CD4-positive, alpha-beta T cell treated with Interleukin-17A for 4 hours (primary cell): ENCODE results near the gene MFSD12.

Experiments used
- DNase-seq: peaks from one replicate; pipeline ENCODE4 v3.0.0-alpha.2; 2020; ENCODE audit warnings: mixed read lengths

The MFSD12 gene

DNA sequence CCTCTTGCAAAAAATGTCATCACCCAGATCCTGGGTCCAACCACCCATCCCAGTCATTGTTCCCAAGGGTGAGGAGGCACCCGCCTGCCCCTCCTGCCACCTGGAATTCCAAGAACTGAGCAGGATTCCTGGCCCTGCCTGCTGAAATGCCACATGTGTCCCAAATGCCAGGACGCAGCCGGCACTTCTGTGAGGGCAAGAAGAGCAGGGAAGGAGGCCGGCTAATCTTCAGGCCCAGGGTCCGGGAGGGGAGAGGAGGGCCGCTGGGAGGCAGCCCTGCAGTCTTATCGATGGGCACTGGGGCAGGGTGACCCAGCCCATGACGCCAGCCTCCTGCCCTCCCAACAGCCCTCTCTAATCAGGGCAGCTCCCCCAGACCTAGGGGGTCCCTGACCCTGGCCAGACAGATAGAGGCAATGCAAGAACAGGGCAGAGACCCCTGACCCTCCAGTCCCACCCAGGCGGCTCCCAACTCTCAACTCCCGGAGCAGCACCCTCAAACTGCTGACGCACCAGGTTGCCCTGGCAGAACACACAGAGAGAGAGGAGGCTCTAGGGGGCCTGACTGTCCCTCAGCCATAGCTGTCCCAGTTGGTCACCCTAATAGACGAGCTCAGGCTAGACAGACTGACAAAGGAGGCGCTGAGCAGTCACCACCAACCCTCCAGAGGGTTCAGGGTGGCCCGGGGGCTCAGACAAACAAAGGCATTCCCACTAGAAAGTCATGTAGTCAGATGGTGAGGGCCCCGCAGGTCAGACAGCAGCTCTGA, 1.5 kb downstream of the MFSD12 start:
- peak; percentile 25 for DNase-seq

DNA sequence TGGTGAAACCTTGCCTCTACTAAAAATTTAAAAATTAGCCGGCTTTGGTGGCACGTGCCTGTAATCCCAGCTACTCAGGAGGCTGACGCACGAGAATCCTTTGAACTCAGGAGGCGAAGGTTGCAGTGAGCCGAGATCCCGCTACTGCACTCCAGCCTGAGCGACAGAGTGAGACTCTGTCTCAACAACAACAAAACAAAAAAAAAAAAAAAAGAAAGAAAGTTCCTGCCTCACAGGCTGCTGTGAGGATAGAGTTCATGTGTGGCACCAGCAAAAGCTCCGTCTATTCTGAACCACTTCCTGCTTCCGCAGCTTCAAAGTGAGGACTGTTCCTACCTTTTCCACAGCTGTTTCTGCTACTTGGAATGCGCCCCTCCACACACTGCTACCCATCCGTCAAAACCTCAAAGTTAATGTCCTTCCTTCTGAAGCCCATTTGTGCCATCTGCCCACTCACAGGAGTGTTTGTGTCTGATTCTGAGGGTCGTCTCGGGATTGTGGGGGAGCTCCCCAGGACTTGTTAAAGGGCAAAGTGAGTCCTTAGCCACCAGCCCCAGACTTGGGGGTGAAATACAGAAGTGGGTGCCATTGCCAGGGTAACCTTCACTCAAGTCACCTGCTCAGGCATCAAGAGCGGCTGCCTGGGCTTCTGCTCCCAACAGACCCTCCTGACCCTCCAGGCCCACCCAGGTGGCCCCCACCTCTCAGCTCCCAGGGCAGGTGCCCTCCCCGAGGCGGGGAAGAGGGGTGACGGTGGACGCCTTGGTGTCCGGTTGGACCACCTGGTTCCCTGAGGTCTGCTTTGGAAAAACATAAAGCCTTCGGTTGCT, 2.9 kb downstream of the MFSD12 start:
- DNase-seq = peak; percentile 64

DNA sequence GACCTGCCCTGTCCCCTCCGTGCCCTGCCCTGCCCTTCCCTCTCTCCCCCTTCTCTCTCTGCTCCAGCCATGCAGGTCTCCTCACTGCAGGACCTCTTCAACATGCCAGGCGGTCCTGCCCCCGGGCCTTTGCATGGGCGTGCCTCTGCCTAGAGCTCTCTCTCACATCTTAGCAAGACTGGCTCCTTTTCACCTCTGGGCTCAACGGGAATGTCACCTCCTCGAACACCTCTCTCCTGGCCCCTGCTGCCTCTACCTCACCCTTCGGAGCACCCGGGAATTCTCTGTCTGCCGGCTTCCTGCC, 5.6 kb downstream of the MFSD12 start:
- DNase-seq = no peak

DNA sequence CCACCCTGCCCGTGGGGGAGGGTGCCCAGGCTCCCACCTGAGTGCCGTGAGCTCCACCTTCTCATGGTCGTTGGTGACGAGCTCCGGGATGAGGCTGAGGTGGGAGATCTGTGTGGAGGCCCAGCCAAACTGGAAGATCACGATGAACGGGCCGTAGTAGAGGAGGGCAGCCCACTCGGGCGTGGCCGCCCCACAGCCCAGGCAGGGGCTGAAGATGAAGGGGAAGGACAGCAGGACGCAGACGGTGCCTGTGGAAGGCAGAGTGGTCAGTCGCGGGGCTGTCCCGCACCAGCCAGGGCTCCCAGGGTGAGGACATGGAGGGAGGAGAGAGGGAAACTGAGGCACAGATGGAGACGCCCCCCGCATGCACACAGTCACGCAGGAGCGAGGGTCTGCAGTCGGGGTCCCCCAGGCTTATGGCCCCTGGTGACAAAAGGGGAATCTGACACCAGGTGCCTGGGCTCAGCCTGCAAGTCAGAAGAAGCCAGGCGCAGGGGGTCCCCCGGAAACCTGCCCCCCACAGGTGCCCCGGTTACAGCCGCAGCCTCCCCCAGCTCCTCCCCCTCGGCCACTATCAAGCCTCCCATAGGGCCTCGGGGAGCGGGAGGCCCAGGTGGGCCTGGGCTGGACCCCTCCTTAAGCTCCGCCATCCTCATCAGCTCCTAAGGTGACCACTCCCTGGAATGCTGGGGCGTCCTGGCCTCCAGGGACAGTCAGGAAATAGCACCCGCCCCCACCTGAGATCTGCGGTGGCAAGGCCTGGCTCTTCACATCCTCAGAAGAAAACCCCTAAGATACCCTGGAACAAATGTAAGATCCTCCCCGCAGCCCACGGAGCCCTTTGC, 6.2 kb downstream of the MFSD12 start:
- DNase-seq = no peak

DNA sequence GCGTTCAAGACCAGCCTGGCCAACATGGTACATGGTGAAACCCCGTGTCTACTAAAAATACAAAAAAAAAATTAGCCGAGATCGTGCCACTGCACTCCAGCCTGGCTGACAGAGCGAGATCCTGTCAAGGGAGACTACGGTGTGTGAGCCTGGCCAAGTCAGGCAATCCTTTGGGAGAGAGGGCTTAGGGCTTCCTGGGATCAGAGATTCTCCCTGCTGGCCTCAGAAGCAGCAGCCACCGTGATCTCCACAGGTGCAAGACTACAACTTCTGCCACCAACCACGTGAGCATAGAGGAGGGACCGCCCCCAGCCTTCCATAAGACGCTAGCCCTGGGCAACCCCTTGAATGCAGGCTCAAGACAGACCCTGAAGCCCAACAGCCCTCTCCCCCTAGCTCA, 7.6 kb downstream of the MFSD12 start:
- DNase-seq = no peak

DNA sequence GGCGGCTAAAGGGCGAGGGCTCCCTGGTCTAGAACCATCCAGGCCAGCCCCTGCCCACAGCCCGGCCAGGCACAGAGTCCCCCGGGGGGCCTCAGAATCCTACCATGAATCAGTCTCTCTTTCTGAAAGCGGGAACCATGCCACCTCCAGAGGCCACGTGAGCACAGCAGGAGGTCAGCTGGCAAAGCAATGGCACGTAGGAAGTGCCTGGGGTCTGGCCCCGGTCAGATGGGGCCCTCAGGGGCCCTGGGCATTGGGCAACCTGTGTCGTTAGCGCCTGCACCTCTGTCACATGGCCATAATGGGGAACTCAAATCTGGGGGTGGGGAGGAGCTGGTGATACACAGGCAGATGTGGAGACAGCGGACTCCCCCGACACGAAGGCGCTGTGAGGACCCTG, 8.8 kb downstream of the MFSD12 start:
- no peak for DNase-seq

DNA sequence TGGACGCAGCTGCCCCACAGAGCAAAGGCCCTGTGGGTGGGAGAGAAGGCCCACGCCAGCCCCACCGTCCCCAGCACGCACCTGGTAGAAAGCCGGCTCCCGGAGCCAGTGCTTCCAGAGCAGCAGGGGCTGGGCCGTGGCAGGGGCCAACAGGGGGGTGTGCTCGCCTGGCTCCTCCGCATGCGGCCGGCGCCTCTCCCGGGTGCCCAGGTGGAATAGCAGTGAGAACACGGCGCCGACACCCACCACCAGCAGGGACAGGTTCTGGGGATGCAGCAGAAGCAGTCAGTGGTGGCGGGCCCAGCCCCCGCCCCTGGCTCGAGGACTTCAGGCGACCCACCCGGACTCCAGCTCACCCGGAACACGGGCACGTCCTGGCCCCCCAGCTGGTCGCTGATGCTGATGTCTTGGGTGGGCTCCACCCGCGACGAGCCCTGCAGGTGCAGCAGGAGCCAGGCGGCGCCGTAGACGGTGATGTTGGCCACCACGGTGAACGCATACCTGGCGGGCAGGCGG, 9.6 kb downstream of the MFSD12 start:
- no peak for DNase-seq

DNA sequence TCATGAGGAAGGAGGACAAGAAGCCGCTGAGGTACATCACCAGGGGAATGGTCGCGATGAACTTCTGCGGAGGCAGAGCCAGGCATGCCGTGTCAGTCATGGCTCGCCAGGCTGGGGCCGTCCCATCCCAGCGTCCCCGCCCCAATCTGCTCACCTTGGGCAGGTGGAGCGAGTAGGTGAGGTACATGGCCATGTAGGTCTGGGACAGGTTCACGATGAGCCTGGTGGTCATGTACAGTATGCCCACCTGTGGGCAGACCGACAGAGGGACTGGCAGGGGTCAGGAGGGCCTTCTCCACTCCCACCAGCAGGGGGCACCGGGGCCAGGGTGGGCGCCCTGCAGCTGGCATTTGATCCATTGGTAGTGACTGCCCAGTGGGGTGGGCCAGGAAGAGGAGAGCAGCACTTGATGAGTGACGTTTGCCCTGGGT, 10.1 kb downstream of the MFSD12 start:
- peak; percentile 53 for DNase-seq

DNA sequence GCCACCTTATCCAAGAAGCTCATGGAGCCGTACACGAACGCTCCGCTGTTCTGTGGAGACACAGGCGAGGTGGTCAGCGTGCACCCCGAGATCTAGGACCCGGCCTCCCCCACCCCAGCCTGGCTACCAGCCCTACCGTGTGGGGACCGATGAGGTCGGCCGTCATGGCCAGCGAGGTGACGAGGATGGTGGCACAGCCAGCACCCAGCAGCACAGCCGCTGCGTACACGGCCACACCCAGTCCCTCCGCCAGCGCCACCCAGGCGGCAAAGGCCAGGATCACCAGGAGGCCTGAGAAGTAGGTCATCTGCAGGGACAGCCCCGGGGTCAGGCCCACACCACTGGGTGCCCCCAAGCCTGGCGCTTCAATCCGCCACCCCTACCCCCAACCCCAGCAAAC, 11.3 kb downstream of the MFSD12 start:
- DNase-seq = no peak

DNA sequence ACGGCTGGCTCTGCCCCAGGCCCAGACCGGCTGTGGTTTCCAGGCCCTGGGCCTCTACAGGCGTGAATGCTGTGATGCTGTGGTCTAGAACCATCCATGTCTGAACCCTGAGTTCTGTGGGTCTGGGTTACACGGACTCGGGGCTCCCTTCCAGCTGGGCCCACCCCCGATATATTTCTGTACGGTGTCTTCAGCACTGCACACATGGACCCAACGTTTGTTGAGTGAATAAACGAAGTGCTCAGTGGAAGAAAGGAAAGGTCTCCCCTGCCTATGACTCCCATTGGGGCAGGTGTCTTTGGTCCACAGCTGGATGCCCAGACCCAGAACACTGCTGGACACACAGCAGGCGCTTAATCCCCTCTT, 11.7 kb downstream of the MFSD12 start:
- no peak for DNase-seq

DNA sequence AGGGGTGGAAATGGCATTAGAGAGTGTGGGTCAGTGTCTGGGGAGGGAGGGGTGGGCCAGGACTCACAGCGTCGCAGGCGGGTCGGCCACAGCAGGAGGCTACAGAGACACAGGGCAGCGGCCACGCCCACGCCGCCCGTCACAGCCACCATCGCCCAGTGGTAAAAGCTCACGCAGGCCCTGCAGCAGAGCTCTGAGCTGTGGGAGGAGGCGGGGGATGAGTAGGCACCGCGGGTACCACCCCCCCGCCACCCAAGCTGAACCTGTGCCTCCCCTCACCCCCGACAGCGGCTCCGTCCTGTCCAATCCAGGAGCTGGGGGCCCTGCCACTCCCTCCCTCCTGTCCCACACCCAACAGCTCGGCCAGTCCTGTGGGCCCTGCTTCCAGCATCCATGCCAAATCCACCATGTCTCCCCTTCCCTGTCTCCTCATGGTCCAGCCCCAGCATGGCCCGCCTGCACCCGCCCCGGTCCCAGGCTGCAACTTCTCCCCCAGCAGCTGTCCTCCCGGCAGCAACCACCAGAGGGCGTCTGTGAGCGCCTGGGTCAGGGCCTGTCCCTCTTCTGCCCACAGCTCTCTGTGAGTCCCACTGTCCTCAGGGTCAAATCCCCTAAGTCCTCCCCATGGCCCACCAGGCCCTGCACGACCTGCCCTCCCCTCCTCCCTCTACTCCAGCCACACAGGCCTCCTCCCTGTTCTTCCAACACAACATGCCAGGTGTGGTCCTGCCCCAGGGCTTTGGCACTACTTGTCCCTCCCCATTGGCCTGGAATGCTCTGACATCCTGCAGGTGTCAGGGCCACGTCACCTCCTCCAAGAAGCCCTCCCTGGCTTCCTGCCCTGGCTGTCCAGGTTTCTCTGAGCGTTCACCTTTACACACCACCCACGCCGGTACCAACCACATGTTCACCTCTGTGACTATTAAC, 12.4 kb downstream of the MFSD12 start:
- peak; percentile 84 for DNase-seq

DNA sequence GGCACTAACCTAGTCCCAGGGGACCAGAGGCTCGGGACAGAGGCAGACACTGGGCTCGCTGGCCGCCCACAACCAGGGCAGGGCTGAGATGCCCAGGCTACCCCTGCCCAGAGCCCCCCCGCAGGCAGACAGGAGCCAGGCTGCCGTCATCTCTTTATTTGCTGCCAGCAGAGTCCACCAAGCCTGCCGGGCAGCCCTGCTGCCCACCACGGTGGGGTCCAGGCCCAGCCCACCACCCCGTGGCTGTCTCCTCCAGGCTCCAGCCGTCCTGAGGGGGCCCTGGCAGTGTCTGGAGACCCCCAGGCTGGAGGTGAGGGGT, 13.4 kb downstream of the MFSD12 start:
- DNase-seq = no peak

DNA sequence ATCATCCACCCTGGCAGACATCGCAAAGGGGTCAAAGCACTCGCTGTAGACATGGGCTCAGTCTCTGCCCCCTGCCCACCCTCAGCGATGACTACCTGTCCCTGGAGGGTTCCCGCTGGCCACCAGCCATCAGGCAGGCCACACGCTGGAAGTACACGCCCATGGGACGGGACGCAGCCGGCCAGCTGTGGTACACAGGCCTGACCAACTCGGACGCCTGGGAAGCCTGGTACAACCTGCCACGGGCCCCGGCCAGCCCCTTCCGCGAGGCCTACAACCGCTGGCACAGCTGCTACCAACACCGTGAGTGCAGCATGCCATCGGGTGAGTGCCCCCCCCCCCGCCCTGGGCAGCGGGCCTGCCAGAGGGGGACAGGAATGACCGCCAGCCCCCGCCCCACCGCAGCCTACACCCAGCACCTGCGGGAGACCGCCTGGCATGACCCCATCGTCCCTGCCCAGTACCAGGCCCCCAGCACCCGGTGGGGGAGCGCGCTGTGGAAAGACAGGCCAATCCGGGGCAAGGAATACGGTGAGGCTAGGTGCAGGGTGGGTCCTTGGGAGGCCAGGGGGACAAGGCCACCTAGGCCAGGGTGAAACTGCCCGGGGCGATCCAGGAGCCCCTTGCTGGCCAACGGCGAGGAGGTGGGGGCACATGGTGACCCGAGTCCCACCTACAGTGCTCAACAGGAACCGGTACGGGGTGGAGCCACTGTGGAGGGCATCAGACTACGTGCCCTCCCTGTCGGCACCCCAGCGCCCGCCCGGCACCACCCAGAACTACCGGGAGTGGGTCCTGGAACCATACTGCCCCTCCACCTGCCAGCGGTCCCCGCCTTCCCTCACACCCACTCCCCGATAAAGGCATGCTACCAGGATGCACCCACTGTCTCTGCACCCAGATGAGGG, 14.0 kb downstream of the MFSD12 start:
- DNase-seq = no peak

DNA sequence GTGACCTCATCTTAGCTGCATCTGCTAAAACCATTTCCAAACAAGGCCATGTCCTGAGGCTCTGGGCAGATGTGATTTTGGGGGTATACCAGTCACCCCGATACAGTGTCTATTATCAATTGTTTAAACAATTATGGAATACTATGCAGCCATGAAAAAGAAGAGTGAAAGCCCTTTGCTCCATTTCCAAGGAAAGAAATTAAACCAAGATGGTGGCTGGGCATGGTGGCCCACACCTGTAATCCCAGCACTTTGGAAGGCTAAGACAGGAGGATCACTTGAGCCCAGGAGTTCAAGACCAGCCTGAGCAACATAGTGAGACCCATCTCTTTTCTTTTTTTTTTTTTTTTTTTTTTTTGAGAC, 17.6 kb downstream of the MFSD12 start:
- DNase-seq = no peak

DNA sequence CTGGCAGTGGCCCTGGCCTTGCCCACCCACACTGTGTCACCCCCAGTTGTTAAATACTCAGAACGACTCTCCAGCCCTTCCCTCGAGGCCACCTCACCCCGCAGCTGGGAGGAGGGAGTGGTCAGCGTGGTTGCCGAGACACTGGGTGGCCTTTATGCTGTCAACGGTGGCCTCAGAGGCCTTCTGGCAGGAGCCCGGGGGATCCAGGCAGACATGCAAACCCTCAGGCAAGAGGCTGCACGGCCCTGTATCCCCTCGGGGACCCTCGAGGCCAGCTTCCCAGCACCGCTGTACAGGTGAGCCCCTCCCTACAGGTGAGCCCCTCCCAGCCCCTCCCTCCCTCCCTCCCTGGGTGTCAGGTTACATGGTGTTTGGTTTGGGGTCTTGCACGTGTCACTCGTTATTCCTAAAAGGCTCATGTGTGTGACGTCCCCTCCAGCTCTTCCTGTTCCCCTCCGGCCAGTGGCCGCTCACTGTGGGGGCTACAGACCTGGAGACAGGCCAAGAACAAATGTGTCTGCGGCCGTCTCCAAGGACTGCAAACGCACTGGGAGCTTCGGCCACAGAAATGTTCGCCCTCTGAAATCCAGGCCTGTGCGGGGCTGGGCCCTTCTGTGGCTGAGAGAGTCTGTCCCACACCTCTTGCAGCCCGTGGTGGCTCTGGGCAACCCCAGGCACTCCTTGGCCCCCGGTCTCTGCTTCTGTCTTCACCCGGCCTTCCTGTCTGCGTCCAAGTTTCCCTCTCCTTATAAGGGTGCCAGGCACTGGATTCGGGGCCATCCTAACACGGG, 18.2 kb downstream of the MFSD12 start, which contains the start of gene TEKTIP1:
TEKTIP1 (plus strand) TSS at position 210 of the 791 bp plus-strand sequence; CDS start at position 214, 4 bp downstream.
- DNase-seq = no peak

DNA sequence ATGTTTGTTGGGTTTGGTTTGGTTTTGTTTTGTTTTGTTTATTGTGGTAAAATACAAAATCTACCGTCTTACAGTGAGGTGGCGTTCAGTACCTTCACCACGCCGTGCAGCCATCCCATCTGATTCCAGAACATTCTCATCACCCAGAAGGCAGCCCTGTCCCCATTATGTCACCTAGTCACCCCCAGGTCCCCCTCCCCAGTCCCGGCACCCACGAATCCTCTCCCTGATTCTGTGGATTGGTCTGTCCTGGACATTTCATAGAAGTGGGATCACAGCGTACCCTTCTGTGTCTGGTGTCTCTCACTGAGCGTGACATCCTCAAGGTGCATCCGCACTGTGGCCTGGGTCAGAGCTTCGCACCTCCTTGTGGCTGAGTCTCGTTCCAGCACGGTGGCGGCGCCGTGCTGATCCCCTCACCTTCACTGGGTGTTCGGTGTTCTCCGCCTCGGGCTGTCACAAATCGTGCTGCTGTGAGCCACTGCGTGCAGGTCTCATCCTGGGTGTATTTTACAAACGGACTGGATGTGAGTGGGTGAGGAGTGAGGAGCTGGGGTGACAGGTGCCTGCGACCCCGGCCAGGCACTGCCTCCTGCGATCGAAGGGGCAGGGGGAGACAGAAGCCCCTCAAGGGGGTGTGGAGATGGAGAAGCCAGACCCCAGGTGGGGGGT, 19.0 kb downstream of the MFSD12 start:
- DNase-seq = no peak

DNA sequence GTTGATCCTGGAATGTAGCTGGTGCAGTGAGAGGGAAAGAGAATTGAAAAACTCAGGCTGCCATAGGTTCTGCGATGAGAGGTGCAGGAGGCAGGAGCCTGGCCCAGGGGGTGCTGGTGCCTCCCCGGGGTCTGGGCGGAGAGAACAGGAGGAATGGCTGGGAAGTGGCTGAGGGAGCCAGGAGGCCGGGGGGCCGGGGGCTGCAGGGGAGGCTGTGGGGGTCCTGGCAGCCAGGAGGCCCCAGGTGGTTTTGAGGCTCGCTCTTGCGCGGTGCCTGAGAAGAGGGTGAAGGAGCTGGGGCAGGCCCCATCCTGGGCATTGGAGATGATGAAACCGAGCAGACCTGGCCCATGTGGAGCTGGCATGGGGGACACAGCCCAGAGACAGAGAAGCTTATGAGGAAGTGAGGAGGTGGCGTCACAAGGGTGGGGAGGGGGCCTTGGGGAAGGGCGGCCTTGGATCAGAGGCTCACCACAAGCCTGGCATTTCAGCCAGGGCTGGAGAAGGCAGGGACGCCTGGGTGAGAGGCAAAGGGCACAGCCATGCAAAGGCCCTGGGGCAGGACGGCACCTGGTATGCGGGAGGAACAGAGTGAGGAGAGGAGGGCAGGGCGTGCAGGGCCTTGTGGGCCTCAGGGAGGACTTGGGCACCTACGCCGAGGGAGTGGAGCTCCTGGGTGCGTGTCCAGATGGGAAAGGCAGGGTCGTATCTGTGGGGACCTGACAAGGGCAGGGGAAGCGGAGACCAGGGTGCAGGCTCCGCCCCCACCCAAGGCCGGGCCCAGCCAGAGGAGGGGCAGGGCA, 19.7 kb downstream of the MFSD12 start:
- no peak for DNase-seq

DNA sequence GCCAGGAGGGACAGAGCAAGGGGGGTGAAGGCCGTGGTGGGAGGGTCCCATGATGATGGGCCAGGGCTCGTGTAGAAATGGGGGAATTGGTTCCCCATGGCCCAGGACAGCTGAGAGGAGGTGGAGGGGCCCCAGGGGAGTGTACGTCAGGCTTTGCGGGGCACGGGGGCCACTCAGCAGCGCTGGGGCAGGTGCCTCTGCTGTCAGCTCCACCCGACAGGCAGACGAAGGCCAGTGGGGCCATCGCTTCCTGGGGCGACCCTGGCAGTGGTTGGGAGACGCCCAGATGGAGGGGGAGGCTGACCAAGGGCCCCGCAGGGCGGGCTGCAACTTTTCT, 20.3 kb downstream of the MFSD12 start:
- DNase-seq = no peak
